GM19324 (cell line): Measurements from ENCODE around the gene SEPTIN5.

Experiments used
- ATAC-seq: cut with Tn5 transposase; IDR thresholded peaks from one replicate; pipeline ENCODE4 v1.9.1; 2021; ENCODE audit warnings: mild to moderate bottlenecking, moderate library complexity; ENCODE audit not compliant: unreplicated experiment, low FRiP score

Gene SEPTIN5

GRCh38 chr22:19704355-19705015 is 9.8 kb upstream of the SEPTIN5 start:
- ATAC-seq, result no peak

- ATAC-seq, result no peak
Measured at GRCh38 chr22:19705181-19705934, 8.9 kb upstream of the SEPTIN5 start.

GRCh38 chr22:19706661-19707151 is 7.6 kb upstream of the SEPTIN5 start:
- ATAC-seq, result no peak

- no peak for ATAC-seq
Measured at GRCh38 chr22:19707347-19708290, 6.7 kb upstream of the SEPTIN5 start.

- ATAC-seq, result no peak
Measured at GRCh38 chr22:19708321-19709011, 5.8 kb upstream of the SEPTIN5 start.

- ATAC-seq, result no peak
Measured at GRCh38 chr22:19709063-19709769, 5.1 kb upstream of the SEPTIN5 start.

- no peak for ATAC-seq
Measured at GRCh38 chr22:19710020-19710768, 4.1 kb upstream of the SEPTIN5 start.

- no peak for ATAC-seq
Measured at GRCh38 chr22:19710769-19711106, 3.6 kb upstream of the SEPTIN5 start.

GRCh38 chr22:19713245-19713644 is 1.1 kb upstream of the SEPTIN5 start:
- ATAC-seq, result no peak

GRCh38 chr22:19713650-19714311 is 522 bp upstream of the SEPTIN5 start:
- no peak for ATAC-seq

- ATAC-seq, result no peak
Measured at GRCh38 chr22:19715188-19715930, 1.1 kb downstream of the SEPTIN5 start.

GRCh38 chr22:19716041-19716828 is 1.9 kb downstream of the SEPTIN5 start:
- ATAC-seq, result no peak

- no peak for ATAC-seq
Measured at GRCh38 chr22:19716829-19717105, 2.5 kb downstream of the SEPTIN5 start.

GRCh38 chr22:19717181-19717580 is 2.9 kb downstream of the SEPTIN5 start:
- no peak for ATAC-seq

GRCh38 chr22:19717691-19718455 is 3.6 kb downstream of the SEPTIN5 start:
- ATAC-seq, result no peak

- no peak for ATAC-seq
Measured at GRCh38 chr22:19718456-19719049, 4.2 kb downstream of the SEPTIN5 start.
